GM12892 (cell line): ENCODE data around the gene ARFGAP1.

Experiments used
- DNase-seq: peaks from one replicate; pipeline ENCODE4 v3.0.0; 2011; ENCODE audit not compliant: insufficient read length
- FAIRE-seq: peaks from 2 replicates; lab custom pipeline; 2011; peaks lifted over from hg19 to GRCh38; lab: Jason Lieb, UNC
- POLR2A ChIP-seq: IDR thresholded peaks from 2 replicates; pipeline ENCODE4 v1.6.1; 2011; ENCODE audit warnings: low read depth, low read length, control low read depth
- POLR2AphosphoS5 ChIP-seq: IDR thresholded peaks from 2 replicates; pipeline ENCODE4 v1.6.1; 2011; ENCODE audit warnings: low read depth, low read length, control low read depth
- TAF1 ChIP-seq: IDR thresholded peaks from 2 replicates; pipeline ENCODE4 v1.6.1; 2011; ENCODE audit warnings: low read depth, mild to moderate bottlenecking, control low read depth, low read length, borderline replicate concordance

Gene ARFGAP1

GRCh38 chr20:63310265-63310991 lies 37.8 kb downstream of the ARFGAP1 start:
- no peak for TF ChIP-seq POLR2A
- no peak for TF ChIP-seq TAF1
- TF ChIP-seq POLR2AphosphoS5, result no peak
- DNase-seq, result no peak
- FAIRE-seq, result no peak

GRCh38 chr20:63311186-63311832 lies 38.7 kb downstream of the ARFGAP1 start:
- DNase-seq, result no peak
- FAIRE-seq, result no peak
- TF ChIP-seq POLR2AphosphoS5 (no peak), POLR2A (no peak), TAF1 (no peak)

GRCh38 chr20:63311833-63312243 lies 39.2 kb downstream of the ARFGAP1 start:
- no peak for TF ChIP-seq POLR2AphosphoS5
- no peak for TF ChIP-seq TAF1
- TF ChIP-seq POLR2A, result no peak
- FAIRE-seq (no peak), DNase-seq (no peak)

GRCh38 chr20:63312273-63312672 lies 39.7 kb downstream of the ARFGAP1 start:
- no peak for TF ChIP-seq POLR2A
- TF ChIP-seq POLR2AphosphoS5, result no peak
- no peak for TF ChIP-seq TAF1
- no peak for FAIRE-seq
- DNase-seq, result no peak

GRCh38 chr20:63312690-63313348 lies 40.2 kb downstream of the ARFGAP1 start:
- DNase-seq (no peak), FAIRE-seq (no peak)
- TF ChIP-seq TAF1 (no peak), POLR2AphosphoS5 (no peak), POLR2A (no peak)

GRCh38 chr20:63313349-63314014 lies 40.9 kb downstream of the ARFGAP1 start:
- no peak for TF ChIP-seq POLR2A
- no peak for TF ChIP-seq POLR2AphosphoS5
- TF ChIP-seq TAF1, result no peak
- DNase-seq (no peak), FAIRE-seq (no peak)

DNA sequence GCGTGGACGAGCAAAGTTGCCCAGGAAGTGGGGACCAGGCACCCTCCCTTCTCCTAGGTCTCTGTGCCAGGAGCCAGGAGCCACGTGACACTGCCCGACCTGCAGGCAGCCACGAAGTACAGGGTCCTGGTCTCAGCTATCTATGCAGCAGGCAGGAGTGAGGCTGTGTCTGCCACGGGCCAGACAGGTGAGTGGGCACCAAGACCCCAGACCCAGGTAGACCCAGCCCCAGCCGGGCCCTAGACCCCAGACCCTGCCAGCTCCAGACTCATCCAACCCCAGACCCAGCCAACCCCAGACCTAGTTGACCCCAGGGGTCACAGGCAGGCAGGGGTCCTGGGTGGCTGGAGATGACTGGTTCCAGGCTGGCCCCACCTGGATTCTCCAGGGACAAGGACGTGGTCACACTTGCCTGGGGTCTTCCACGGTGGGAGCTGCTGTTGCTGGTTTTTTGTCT lies 41.4 kb downstream of the ARFGAP1 start:
- DNase-seq, result no peak
- FAIRE-seq, result no peak
- no peak for TF ChIP-seq POLR2A
- TF ChIP-seq TAF1, result no peak
- no peak for TF ChIP-seq POLR2AphosphoS5

DNA sequence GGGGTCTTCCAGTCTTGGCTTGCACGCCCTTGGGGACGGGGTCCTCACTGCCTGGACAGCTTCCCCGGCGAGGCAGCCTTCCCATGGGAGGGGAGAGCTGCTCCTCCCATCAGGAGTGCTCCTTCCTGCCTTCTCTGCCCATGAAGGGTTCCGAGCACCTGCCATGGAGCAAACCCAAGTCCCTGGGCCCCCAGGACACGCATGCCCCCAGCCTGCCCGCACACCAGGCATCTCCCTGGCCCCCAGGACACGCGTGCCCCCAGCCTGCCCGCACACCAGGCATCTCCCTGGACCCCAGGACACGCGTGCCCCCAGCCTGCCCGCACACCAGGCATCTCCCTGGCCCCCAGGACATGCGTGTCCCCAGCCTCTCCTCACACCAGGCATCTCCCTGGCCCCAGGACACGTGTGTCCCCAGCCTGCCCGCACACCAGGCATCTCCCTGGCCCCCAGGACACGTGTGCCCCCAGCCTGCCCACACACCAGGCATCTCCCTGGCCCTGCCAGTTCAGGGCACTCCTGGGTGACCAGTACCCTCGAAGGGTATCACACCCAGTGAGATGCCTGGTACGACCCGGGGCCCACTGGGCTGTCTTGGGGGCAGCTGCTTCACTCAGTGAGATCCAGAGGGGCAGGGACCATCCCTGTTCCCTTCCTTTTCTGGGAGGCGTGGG lies 42.1 kb downstream of the ARFGAP1 start:
- FAIRE-seq (no peak), DNase-seq (no peak)
- TF ChIP-seq TAF1 (no peak), POLR2AphosphoS5 (no peak), POLR2A (no peak)

DNA sequence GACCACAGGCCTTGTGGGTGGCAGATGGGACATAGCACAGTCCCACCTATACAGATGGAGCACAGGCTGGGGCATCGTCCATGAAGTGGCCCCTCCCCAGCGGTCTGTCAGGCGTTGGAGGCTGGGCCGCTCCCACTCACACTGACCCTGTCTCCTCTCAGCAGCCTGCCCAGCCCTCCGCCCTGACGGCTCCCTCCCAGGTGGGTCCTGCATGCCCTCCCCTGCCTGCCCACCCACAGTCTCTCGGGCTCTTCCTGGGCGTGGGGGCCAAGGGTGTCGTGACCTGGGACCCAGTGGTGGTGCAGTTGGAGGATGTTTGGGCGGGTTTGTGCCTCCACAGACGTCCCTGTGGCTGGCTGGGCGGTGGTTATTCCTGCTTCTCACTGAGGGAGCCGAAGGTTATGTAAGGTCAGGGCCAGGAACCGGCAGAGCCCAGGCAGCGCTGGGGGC lies 42.7 kb downstream of the ARFGAP1 start:
- DNase-seq, result no peak
- TF ChIP-seq TAF1, result no peak
- no peak for TF ChIP-seq POLR2A
- TF ChIP-seq POLR2AphosphoS5, result no peak
- FAIRE-seq, result no peak

GRCh38 chr20:63315731-63316491 lies 43.3 kb downstream of the ARFGAP1 start:
- FAIRE-seq, result no peak
- no peak for DNase-seq
- TF ChIP-seq TAF1 (no peak), POLR2A (no peak), POLR2AphosphoS5 (no peak)
